TTC549 (cell line): ENCODE results near the gene CHAF1B.

Source experiments
- FAIRE-seq: peaks from 2 replicates; lab custom pipeline; 2012; peaks lifted over from hg19 to GRCh38; lab: Jason Lieb, UNC

The CHAF1B gene

DNA sequence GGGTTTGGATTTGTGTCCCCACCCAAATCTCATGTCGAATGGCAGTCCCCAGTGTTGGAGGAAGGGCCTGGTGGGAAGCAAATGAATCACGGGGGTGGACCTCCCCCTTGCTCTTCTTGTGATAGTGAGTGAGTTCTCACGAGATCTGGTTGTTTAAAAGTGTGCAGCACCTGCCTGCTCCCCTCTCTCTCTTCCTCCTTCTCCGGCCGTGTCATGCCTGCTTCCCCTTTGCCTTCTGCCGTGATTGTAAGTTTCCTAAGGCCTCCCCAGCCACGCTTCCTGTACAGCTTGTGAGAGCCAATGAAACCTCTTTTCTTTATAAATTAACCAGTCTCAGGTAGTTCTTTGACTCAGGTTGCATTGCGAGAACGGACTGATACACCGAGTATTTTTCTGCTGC is 78.8 kb downstream of the CHAF1B start:
- no peak for FAIRE-seq

DNA sequence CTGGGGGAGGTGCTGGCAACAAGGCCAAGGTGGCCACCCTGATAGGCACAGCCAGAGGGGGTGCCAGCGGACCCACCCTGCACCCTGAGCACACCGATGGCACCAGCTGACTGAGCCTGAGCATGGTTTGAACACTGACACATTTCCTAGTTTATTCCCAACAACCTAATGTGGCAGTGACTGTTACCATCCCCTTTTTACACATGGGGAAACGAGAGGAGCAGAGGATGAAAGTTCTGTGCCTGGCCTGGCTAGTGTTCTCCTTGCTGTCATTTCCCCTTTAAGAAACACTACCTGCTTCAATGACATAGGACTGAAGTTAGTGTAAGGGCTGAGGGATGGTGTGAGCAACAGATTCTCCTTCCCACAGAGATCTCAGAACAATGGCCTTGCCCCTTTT is 79.4 kb downstream of the CHAF1B start:
- no peak for FAIRE-seq

DNA sequence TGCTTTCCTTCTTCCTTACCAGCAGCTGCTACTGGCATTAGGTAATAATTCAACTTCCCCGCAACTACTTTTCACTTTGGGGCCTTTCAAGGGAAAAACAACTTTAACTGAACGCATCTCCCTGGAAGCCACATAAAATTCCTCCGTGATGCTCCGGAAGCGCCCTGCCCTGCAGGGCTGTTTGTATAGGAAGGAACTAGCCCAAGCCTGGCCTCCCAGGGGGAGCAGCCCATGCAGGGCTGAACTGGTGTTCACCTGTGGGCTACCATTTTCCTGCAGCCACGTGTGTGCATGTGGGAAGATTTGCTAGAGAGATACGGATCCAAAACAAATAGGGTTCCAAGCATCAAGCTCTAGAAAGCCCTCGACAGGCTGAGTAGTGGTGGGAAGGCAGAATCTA is 80.3 kb downstream of the CHAF1B start:
- no peak for FAIRE-seq

DNA sequence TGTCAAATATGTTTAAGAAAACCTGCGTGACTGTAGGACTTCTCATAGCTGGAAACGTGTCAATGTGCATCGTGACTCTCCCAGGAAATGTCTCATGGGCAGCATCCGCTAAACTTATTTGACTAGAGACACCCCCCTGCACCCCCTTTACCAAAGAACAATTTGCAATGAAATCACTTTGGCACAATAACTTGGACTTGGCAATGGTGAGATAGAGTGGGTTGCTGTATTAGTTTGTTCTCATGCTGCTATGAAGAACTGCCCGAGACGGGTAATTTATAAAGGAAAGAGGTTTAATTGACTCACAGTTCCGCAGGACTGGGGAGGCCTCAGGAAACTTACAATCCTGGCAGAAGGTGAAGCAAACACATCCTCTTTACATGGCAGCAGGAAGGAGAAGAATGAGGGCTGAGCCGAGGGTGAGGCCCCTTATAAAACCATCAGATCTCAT is 80.9 kb downstream of the CHAF1B start:
- FAIRE-seq = no peak
